Inferior parietal cortex (tissue), 1 donor: Measurements from ENCODE around the gene SEMA3E.
A peak's percentile ranks its signal among the peaks of the same experiment; 100 is the strongest.
"Not testable (repeated sequence)": the region's sequence is repeated elsewhere in the genome, so short reads cannot be mapped to it uniquely, and the experiment has no call there.

Experiments
- DNase-seq: peaks from one replicate; pipeline ENCODE4 v3.0.0-alpha.2; 2016; ENCODE audit errors: extremely low spot score

SEMA3E gene

GRCh38 chr7:83486957-83487356 lies 162.0 kb downstream of the SEMA3E start:
- DNase-seq = no peak

- DNase-seq = no peak
Observed at GRCh38 chr7:83486536-83486935, 162.4 kb downstream of the SEMA3E start.

- no peak for DNase-seq
Observed at GRCh38 chr7:83484826-83485225, 164.1 kb downstream of the SEMA3E start.

- no peak for DNase-seq
Observed at GRCh38 chr7:83484266-83484665, 164.7 kb downstream of the SEMA3E start.

GRCh38 chr7:83478616-83479015 lies 170.3 kb downstream of the SEMA3E start:
- DNase-seq = no peak

- no peak for DNase-seq
Observed at GRCh38 chr7:83476511-83477050, 172.4 kb downstream of the SEMA3E start.

GRCh38 chr7:83475420-83475819 lies 173.5 kb downstream of the SEMA3E start:
- no peak for DNase-seq

GRCh38 chr7:83472376-83472775 lies 176.6 kb downstream of the SEMA3E start:
- no peak for DNase-seq

- no peak for DNase-seq
Observed at GRCh38 chr7:83469491-83469890, 179.4 kb downstream of the SEMA3E start.

GRCh38 chr7:83469076-83469475 lies 179.9 kb downstream of the SEMA3E start:
- no peak for DNase-seq

- DNase-seq = peak; percentile 75
Observed at GRCh38 chr7:83468251-83468739, 180.6 kb downstream of the SEMA3E start.

- DNase-seq = no peak
Observed at GRCh38 chr7:83467493-83467892, 181.4 kb downstream of the SEMA3E start.

- DNase-seq = no peak
Observed at GRCh38 chr7:83466956-83467355, 182.0 kb downstream of the SEMA3E start.

- DNase-seq = no peak
Observed at GRCh38 chr7:83466187-83466923, 182.6 kb downstream of the SEMA3E start.

GRCh38 chr7:83465643-83466042 lies 183.3 kb downstream of the SEMA3E start:
- DNase-seq = no peak

GRCh38 chr7:83461820-83462219 lies 187.1 kb downstream of the SEMA3E start:
- DNase-seq = not testable (repeated sequence)

GRCh38 chr7:83459930-83460653 lies 188.8 kb downstream of the SEMA3E start:
- DNase-seq = not testable (repeated sequence)

- DNase-seq = not testable (repeated sequence)
Observed at GRCh38 chr7:83459101-83459929, 189.6 kb downstream of the SEMA3E start.

- DNase-seq = no peak
Observed at GRCh38 chr7:83457022-83457892, 191.7 kb downstream of the SEMA3E start.

- no peak for DNase-seq
Observed at GRCh38 chr7:83456413-83456812, 192.5 kb downstream of the SEMA3E start.

- no peak for DNase-seq
Observed at GRCh38 chr7:83455612-83456011, 193.3 kb downstream of the SEMA3E start.
